ENCODE measurements around the gene ZNFX1. TPM values are rescaled to one million over a fixed set of nuclear protein-coding genes. Genes with fewer than 3 reads are reported as not detected.

ZNFX1 gene
- polyA plus RNA-seq, 1 donor from 2014 or later: 5.4 TPM

- no peaks in the 10 kb centered on the region for H3K9me3 ChIP-seq (ENCODE audit: low read length)
These were observed 684 bp downstream of the ZNFX1 start for GRCh38 chr20:49276961-49277785.

More at GRCh38 chr20:49276961-49277785, 684 bp downstream of the ZNFX1 start:
- peak overlapping the region; percentile 77 for H3K4me3 ChIP-seq (ENCODE audit: low read length)
- no peaks in the 10 kb centered on the region for H3F3A ChIP-seq (ENCODE audit: insufficient read depth, low read length, poor library complexity, severe bottlenecking)
- peak overlapping the region; percentile 77 for H3K4me2 ChIP-seq (ENCODE audit: low read length)
- H3K9me2 ChIP-seq (ENCODE audit: insufficient read depth, low read length): no peaks in the 10 kb centered on the region
- H4K20me1 ChIP-seq (ENCODE audit: insufficient read depth): no peaks in the 10 kb centered on the region
- no peaks in the 10 kb centered on the region for H3K27me3 ChIP-seq (ENCODE audit: insufficient read depth, low read depth, low read length)
- H3K9ac ChIP-seq (ENCODE audit: low read length): peak overlapping the region; percentile 90
- H3K27ac ChIP-seq (ENCODE audit: low read length): no peak overlapping the region
- peak overlapping the region; percentile 62 for H2AFZ ChIP-seq (ENCODE audit: low read depth, low read length)
- peaks cover 8% of the 10 kb centered on the region for H3K36me3 ChIP-seq (ENCODE audit: insufficient read depth, low read length)
- peaks cover 45% of the 10 kb centered on the region for H3K79me2 ChIP-seq (replicated peaks; ENCODE audit: insufficient read depth, low read length)
- TF ChIP-seq REST (IDR thresholded peaks at IDR 0.05; ENCODE audit: borderline replicate concordance): no peak
- no peak for TF ChIP-seq EZH2 (IDR thresholded peaks at IDR 0.05; ENCODE audit: borderline replicate concordance, insufficient read depth, low read length, poor library complexity, severe bottlenecking)
- TF ChIP-seq RAD21 (conservative IDR thresholded peaks at IDR 0.05): no peak
- TF ChIP-seq SMC3 (conservative IDR thresholded peaks at IDR 0.05; ENCODE audit: poor library complexity): no peak
- TF ChIP-seq CTCF (IDR thresholded peaks at IDR 0.05; ENCODE audit: poor library complexity, severe bottlenecking): no peak
- TF ChIP-seq EP300 (conservative IDR thresholded peaks at IDR 0.05; ENCODE audit: poor library complexity, severe bottlenecking): no peak

All from neural cell (in vitro differentiated cells).